Activated gamma-delta T cell treated with Interleukin-2 at 50 U/mL for 16 hours (primary cell): ENCODE data around the gene ZMYND10.
A peak's percentile ranks its signal among the peaks of the same experiment; 100 is the strongest.

Experiments
- DNase-seq: peaks from one replicate; pipeline ENCODE4 v3.0.0-alpha.2; 2020

Gene ZMYND10

DNA sequence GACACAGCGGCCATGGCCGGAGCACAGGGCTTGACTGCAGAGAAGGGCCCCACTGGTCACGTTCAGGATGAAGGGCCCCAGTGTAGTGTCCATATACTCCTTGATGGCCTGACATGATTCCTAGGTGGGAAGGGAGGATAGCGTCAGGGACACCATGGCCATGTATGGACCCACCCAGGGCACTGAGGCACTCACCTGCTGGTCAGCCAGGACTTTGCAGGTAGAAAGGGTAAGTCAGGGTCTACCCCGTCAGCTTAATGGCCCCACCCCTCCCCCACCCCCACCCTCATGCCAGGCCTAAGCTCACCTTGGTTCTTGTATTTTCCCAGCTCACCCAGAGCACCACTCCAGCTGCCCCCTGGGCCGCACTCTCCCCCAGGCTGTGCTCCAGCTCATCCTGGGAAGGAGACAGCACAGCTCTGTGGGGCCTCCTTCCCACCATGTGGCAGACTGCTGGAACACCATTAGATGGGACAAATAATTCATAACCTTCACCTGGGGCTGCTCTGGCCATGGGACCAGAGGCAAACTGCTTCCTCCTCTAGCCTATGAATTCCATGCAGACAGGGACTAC is 44.8 kb downstream of the ZMYND10 start:
- DNase-seq: no peak

DNA sequence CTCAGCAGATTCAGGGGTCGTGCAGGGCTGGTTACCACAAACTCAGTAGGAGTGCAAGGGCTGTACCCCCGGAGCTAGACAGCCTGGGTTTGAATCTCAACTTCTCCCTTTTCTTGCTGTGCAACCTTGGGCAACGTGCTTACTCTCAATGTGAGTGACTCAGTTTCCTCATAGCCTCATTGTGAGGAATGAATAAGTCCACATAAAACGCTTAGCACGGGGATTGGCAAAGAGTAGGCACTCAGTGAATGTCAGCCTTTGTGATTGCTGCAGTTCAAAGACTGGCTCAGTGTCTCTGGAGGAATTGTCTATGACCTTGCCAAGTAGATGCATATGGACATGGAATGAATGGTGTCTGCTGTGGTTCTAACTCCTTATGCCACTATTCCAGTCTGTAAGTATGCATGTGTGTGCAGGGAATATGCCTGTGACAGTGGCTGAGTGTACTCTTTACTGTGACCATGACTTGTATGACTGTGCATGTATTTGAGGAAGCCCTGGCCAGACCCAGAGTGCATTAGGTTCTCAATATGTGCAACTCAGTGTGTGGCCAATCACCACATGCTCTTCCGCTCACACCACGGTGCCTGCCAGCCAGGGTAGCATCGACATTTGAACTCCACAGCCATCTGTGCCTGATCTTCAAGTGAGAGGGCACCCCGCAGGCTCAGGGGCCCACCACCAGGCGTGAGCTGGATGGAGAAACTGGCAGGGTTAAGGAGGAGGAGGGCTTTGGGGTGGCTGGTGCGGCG is 45.4 kb downstream of the ZMYND10 start:
- DNase-seq: no peak

DNA sequence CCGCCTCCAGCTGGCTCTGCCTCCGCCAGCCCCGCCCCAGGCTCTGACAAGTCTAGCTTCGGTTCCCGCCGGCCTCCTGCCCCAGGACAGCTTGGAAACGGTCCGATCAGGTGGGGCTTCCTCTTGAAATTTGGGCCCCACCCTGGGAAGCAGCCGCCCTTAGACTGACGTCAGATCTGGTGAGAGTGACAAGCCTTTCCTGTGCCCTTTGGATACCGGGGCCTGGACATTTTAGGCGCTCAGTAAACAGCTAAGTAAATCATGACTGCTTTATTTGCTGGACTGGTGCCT is 45.9 kb downstream of the ZMYND10 start:
- DNase-seq: no peak

DNA sequence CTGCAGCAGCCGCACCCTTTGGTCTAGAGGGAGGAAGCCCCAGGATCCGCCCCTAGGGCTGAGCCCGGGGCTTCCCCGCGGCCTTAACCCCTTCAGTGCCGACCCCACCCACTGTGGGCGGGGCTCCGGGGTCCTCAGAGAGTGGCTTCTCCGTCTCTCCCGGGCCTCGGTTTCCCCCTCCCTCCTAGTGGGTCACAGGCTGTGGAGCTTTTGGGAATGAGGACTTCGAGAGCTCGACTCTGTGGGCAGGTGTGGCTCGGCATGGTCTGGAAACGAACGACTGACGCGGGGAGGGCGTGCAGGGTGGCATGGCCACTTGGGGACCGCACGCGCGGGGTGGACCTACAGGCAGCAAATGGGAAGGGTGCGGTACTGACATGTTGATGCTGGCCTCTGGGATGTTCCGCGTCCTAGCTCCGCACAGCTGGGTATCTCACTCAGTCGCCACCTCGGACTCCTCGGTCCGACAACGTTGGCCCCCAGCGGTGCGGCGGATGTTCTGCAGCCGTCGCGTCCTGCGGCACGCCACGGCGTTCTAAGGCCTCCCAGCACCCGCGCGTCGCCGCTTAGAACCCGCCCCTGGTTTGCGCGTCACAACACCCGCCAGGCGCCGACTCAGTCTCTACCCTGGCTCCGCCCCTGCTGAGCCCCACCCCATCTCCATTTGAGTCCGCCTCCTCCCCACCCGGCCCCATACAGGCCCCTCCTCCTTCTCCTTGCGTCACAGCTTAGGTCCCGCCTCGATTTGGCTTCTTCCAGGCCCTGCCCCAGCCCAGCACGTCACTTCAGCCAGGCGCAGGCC is 46.5 kb downstream of the ZMYND10 start, which contains the start of the genes HYAL3 and NAA80:
HYAL3 (minus strand) TSS at position 570 of the 802 bp plus-strand sequence. CDS start 3,803 bp downstream, outside the sequence.
NAA80 (minus strand) TSS at position 570 of the 802 bp plus-strand sequence. CDS start 1,942 bp downstream, outside the sequence.
- DNase-seq: peak; percentile 99

DNA sequence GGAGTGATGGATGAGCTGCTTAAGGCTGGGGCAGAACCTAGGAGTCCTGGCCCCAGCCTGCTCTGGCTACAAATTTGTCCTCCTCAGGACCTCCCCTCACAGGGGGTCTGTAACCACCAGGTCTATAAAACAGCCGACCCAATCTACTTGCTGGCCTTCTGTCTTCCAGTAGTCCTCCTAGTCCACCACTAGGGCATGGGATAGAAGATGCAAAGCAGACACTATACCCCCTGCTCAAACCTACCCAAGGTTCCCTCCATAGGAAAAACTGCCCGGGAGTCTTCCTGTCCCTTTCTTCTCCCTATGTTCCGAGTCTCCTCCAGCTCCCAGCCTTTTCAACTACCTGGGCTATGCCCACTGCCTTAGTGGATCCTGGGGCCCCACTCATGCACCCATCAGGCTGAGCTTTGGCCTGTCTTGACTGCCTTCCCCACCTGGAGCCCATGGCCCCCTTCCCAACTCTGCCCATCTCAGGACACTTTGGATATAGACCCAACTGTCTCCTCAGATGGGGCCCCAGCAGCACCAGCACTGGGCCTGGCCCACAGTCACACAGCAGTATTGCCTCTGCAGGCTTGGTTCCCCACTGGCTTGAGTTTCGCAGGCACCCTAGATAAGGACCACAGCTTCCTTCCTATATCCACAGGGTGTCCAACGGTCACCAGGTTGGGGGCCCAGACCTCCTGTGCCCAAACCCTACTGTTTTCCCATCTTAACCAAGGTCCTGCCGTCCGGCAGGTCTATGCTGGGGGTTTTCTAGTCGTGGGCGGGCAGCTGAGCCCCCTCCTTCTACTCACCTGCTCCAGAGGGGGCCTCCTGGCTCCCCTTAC is 47.4 kb downstream of the ZMYND10 start:
- no peak for DNase-seq

DNA sequence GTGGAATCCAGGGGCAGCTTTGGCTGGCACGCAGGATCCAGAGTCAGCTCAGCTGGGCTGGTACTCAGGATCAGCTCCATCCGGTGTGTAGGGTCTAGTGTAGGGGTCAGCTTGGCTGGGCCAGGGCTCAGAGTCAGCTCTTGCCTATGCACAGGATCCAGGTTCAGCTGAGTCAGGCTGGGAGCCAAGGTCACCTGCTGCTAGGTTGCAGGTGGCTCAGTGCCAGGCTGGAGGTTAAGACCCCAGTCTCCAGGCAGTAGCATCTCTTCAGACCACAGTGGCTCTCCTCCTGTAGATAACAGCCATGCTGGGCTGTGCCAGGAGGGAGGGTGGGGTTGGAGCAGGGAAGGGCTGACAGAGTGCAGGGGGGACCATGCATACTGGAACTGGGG is 48.2 kb downstream of the ZMYND10 start:
- no peak for DNase-seq

DNA sequence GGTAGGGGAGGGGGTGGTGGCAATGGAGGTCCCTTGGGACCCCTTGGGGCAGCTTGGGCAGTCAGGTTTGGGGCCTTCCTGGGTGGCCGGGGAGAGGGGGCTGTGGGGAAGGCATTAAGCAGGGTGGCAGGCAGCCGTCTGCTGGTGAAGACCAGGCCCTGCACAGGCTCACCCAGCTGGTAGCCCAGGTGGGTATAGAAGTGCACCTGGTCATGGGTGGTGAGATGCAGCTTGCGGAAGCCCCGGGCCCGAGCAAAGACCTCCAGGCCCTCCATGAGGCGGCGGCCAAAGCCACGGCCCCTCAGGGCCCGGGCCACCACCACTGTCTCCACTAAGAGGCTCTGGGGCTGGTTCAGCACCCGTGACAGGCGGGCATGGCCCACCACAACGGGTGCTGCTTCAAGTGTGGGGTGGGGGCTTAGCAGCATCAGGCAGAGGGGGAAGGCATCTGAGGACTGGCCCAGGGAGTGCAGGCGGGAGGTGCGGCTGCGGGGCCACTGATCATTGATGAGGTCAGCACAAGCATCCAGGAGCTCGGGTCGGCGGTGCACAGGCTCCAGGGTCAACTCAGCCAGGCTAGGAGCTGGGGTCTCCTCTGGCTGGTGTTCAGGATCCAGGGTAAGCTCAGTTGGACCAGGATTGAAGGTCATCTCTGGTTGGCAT is 48.7 kb downstream of the ZMYND10 start:
- DNase-seq: no peak

DNA sequence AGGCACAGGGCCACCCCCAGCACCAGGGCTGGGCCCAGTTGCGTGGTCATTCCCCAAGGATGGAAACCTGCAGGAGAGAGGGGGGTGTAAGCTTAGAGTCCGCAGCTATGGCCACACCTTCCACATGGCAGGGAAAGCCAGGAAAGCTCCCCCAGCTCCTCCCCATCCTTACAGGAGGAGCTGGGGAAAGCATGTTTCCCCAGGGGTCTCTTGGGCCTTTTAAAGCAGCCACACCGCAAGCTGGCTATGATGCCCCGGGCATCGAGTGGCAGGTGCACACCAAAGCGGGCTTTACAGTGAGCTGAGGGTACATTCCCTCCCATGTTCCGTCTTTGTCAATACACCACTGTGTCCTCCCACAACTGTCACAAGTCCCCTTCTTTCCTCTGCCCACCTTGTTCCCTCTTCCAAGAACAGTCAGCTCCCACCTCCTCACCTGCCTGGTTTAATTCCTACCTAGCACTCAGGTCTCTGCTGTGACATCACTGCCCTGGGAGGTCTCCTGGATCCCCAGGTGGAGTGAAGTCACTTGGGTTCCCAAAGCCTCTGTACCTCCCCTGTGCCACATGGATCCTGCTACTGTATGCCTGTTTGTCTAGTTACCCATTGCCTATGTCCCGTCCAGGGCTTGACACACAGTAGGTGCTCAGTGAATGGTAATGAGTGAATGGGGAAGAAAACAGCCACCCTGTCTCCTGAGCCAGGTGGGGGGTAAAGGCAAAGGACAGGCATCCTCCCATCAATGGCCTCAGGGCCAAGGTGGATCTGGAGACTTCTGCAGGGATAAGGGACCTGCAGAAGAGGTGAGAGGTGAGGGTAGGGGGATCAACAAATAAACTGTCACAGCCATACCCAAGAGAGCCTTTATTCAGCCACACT is 49.7 kb downstream of the ZMYND10 start:
- DNase-seq: no peak

DNA sequence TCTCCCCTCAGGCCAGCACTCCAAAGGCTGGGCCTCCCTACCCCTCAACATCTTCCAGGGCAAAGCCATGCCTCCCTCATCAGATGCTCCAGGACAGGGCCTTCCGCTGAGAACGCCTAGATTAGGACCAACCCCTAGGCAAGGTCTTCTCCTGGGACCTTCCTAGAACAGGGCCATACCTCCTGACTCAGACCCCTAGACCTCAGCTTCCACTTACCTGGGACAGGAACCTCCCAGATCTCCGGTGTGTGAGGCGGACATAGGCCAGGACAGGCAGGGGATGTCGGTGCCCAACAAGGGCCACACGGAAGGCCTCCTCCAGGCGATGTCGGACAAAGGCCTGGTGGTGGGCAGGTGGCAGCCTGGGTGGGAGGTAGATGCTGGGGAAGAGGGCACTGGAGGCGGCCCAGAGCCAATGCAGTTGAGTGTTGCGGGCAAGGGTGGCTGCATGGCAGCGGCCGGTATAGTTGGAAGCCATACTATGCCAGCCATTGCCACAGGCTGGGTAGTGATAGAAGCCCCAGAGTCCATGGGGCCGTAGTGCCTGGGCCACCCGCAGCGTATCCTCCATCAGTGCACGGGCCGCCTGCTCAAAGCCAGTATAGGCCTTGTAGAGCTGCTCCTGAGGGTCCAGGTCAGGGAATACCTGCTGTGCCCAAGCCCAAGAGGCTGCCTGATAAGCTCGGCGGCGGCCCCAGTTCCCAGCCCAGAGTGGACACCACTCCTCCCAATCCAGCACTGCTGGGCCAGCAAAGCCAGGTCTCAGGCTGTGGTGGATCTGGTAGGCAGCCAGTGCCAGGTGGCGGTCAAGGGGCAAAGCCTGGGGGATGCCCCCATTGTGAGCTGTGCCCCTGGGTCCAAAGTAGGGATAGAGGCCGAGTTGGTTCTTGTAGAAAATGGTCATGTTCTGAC is 50.8 kb downstream of the ZMYND10 start:
- DNase-seq: no peak

DNA sequence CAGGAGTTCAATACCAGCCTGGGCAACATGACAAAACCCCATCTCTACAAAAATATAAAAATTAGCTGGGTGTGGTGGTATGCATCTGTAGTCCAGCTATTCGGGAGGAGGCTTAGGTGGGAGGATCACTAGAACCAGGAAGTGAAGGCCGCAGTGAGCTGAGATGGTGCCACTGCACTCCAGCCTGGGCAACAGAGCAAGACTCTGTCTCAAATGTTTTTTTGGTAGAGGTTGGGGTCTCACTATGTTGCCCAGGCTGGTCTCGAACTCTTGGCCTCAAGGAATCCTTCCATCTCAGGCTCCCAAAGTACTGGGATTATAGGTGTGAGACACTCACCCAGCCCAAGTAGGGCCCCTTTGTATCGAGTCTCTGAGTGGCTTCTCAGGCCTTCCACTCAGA is 51.4 kb downstream of the ZMYND10 start:
- DNase-seq: no peak

DNA sequence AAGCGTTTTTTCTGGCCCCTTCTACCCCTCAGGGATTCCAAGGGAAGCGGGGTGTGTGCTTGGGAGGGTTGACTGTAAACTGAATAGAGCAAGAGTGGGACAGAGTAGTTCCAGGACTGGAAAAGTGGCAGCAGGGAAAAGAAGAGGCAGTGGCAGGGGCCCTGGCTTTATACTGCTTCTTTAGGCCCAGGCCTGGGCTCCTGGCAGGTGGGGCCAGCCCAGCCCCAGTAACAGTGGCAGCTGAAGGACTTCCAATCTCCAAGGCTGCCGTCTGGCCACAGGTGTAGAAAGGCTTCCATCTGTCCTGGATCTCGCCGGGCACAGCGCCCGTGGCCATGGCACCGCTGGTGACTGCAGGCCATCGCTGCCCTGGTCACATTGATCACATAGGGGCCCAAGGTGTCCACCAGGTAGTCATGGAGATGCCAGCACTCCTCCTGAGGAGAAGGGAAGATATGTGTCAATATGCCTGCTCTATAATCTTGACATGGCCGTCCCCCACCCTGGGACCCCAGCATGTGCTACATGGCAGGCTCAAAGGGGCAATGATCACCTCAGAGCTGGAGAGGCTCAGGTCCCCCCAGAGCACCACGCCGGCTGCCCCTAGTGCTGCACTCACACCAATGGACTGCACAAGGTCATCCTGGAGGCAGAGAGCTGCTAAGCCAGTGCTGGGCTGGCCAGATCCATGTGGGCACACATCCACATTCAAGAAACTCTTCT is 52.3 kb downstream of the ZMYND10 start:
- no peak for DNase-seq

DNA sequence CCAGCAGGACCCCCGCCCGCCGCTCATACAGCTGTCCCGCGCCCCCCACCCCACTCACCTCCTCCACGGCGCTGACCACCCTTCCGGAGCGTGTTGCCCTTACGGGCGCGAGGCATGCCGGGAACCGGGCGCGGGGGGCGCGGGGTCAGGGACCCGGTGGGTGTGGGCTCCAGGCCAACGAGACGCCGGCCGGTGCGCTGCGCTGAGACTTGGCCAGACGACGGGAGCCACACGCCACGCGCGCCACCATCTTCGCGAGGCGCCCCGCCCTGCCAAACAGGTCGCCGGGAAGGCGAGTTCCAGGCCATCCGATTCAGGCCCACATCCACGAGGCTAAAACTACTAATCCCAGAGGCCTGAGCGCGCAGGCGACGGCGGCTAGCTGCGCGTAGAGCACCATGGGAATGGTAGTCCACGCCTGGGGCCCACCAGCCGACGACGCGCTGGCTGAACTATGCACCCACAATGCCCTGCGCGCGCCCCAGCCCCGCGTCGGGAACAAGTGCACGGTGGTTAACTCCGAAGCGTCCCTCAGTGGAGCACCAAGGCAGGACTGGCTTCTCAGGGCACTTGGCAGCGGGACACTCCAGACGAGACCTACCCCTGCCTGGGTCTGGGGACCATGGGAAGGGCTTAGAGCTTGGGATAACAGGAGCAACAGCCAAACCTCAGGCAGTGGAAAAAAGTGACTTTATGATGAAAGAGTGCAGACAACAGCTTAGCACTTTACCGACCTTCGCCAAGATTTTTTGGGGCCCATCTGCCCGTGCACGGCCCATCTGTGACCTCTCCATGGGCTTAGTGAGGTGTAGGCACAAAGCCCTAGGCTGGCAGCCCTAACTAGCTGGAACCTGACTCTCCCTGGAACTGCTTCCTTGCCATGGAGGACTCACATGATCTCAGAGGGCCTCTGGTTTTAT is 53.1 kb downstream of the ZMYND10 start, which contains the start of gene IFRD2:
IFRD2 (minus strand) TSS at position 271 of the 920 bp plus-strand sequence; CDS start at position 116, 155 bp downstream.
- peak; percentile 93 for DNase-seq
